Endodermal cell (in vitro differentiated cells): ENCODE measurements around the gene EPHA6. TPM values are rescaled to one million over a fixed set of nuclear protein-coding genes. Genes with fewer than 3 reads are reported as not detected.

ENCODE experiments used
- DNase-seq: peaks from one replicate; pipeline ENCODE4 v3.0.0-alpha.2; 2017
- H3K27ac ChIP-seq: 2 replicates; pipeline ENCODE4 v1.5.1; 2013; ENCODE audit warnings: mild to moderate bottlenecking, low read depth, low read length, moderate library complexity
- H3K27me3 ChIP-seq: 2 replicates; pipeline ENCODE4 v1.6.1; 2013; ENCODE audit warnings: mild to moderate bottlenecking, low read length, moderate library complexity; ENCODE audit not compliant: insufficient read depth, control insufficient read depth, poor library complexity, severe bottlenecking
- H3K36me3 ChIP-seq: 2 replicates; pipeline ENCODE4 v1.7.0; 2013; ENCODE audit warnings: mild to moderate bottlenecking, low read length, moderate library complexity; ENCODE audit not compliant: control insufficient read depth, insufficient read depth
- H3K4me1 ChIP-seq: one replicate; pipeline ENCODE4 v1.7.0; 2013; ENCODE audit warnings: low read length; ENCODE audit not compliant: control insufficient read depth, insufficient read depth
- H3K4me3 ChIP-seq: 2 replicates; pipeline ENCODE4 v1.5.1; 2013; ENCODE audit warnings: mild to moderate bottlenecking, low read length, moderate library complexity
- H3K9ac ChIP-seq: 2 replicates; pipeline ENCODE4 v1.6.1; 2013; ENCODE audit warnings: mild to moderate bottlenecking, low read length, moderate library complexity; ENCODE audit not compliant: poor library complexity, severe bottlenecking; ENCODE audit errors: extremely low read depth
- H3K9me3 ChIP-seq: 2 replicates; pipeline ENCODE4 v1.6.1; 2013; ENCODE audit warnings: mild to moderate bottlenecking, low read length, moderate library complexity; ENCODE audit not compliant: control insufficient read depth
- H3K27ac Mint-ChIP-seq: 2 replicates; pipeline ENCODE4 v1.8.0; 2020; ENCODE audit warnings: mixed read lengths
- H3K27me3 Mint-ChIP-seq: 2 replicates; pipeline ENCODE4 v1.8.0; 2021; ENCODE audit warnings: mild to moderate bottlenecking, mixed read lengths; ENCODE audit not compliant: insufficient read depth
- H3K36me3 Mint-ChIP-seq: 2 replicates; pipeline ENCODE4 v1.8.0; 2020; ENCODE audit warnings: low read depth, mixed read lengths
- H3K4me1 Mint-ChIP-seq: 2 replicates; pipeline ENCODE4 v1.8.0; 2020; ENCODE audit warnings: mixed read lengths
- H3K4me3 Mint-ChIP-seq: 2 replicates; pipeline ENCODE4 v1.8.0; 2020; ENCODE audit warnings: mild to moderate bottlenecking, moderate library complexity, mixed read lengths
- H3K9me3 Mint-ChIP-seq: 2 replicates; pipeline ENCODE4 v1.8.0; 2020; ENCODE audit warnings: mild to moderate bottlenecking, mixed read lengths
- WGBS, 2 experiments: methylation state at CpG; one replicate each; pipeline versions ENCODE4 v1.1.5 to v1.1.7; 2013; ENCODE audit warnings: missing lambda C conversion rate in 2 of 2, mixed read lengths in 1 of 2; ENCODE audit not compliant: insufficient coverage in 1 of 2, insufficient read length in 1 of 2; 5-methylcytosine and 5-hydroxymethylcytosine counted together
- total RNA-seq, 2 donors: library from RNA; stranded (reverse); fragmentation: NEBNext Ultra II Directional in 1 of 2; extraction: Animal tissue kit (Norgen Biotek cat#: 25700) in 1 of 2; gene quantifications; 2 replicates in 1 of 2; 3 replicates in 1 of 2; pipeline ENCODE4 v1.2.1, GENCODE V29; 2021
- TF ChIP-seq, protein P1 (sequence below): fragments of 200-600 bp; sonication (generic); conservative IDR thresholded peaks from 2 replicates; pipeline ENCODE4 v1.5.0; 2021; ENCODE audit warnings: antibody characterized with exemption, mild to moderate bottlenecking

The EPHA6 gene
- total RNA-seq, 2 donors from 2014 or later = 4.6 to 12.2 TPM

DNA sequence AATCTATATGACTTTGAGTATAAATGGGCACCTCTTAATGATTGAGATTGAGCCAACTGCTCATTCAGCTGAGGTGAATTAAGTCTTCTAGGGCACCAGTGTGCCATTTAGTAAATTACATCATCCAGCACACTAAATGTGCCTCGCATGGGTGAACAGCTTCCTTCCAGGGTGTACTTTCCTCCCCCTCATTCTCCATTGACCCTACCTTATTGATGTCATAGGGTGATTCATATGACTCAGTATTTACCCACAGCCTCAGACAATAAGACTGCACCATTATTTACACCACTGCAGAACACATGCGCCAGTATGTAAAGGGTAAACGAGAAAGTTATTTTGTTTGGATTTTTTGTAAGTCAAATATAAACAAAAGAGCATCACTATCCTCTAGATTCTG lies 765.0 kb downstream of the EPHA6 start:
- Mint-ChIP-seq H3K36me3 (no peaks in the 10 kb centered on the region), H3K27ac (no peak overlapping the region), H3K4me1 (no peaks in the 10 kb centered on the region), H3K9me3 (no peaks in the 10 kb centered on the region), H3K4me3 (no peak overlapping the region), H3K27me3 (no peaks in the 10 kb centered on the region)
- Histone ChIP-seq H3K27ac (no peak overlapping the region), H3K9ac (no peak overlapping the region), H3K27me3 (no peaks in the 10 kb centered on the region), H3K36me3 (no peaks in the 10 kb centered on the region), H3K4me1 (no peaks in the 10 kb centered on the region), H3K4me3 (no peak overlapping the region), H3K9me3 (no peaks in the 10 kb centered on the region)
- WGBS, 2 experiments = 92% methylated on average over 1 of the region's 3 CpGs; no CpG with 5 or more reads in 1 of the 2 experiments
- DNase-seq = no peak
- TF ChIP-seq, protein P1, sequence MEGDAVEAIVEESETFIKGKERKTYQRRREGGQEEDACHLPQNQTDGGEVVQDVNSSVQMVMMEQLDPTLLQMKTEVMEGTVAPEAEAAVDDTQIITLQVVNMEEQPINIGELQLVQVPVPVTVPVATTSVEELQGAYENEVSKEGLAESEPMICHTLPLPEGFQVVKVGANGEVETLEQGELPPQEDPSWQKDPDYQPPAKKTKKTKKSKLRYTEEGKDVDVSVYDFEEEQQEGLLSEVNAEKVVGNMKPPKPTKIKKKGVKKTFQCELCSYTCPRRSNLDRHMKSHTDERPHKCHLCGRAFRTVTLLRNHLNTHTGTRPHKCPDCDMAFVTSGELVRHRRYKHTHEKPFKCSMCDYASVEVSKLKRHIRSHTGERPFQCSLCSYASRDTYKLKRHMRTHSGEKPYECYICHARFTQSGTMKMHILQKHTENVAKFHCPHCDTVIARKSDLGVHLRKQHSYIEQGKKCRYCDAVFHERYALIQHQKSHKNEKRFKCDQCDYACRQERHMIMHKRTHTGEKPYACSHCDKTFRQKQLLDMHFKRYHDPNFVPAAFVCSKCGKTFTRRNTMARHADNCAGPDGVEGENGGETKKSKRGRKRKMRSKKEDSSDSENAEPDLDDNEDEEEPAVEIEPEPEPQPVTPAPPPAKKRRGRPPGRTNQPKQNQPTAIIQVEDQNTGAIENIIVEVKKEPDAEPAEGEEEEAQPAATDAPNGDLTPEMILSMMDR = no peak

DNA sequence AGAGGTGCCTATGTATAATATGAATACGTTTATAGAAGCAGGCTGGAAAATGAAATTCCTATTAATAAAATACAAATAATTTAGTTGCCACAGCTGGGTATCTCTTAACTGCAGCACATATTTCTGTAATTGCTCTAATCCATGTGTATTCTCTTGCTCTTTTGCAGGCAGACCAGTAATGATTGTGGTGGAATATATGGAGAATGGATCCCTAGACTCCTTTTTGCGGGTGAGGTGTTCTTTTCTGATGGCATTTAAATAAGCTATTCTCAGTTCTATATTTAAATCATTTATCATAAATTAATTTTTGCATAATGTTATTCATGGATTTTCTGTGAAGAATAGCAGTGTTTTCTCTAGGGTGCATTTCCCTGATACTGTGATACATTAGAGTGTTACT lies 796.2 kb downstream of the EPHA6 start:
- no peak overlapping the region for H3K4me3 ChIP-seq
- no peak for DNase-seq
- H3K4me3 Mint-ChIP-seq = no peak overlapping the region
- H3K9ac ChIP-seq = no peak overlapping the region
- no peaks in the 10 kb centered on the region for H3K36me3 ChIP-seq
- peaks cover 5% of the 10 kb centered on the region for H3K9me3 Mint-ChIP-seq
- WGBS, 2 experiments = no CpG with 5 or more reads among the region's 2 CpGs
- no peaks in the 10 kb centered on the region for H3K27me3 ChIP-seq
- H3K9me3 ChIP-seq = peaks cover 10% of the 10 kb centered on the region
- no peak overlapping the region for H3K27ac ChIP-seq
- TF ChIP-seq, protein P1 = no peak
- no peaks in the 10 kb centered on the region for H3K27me3 Mint-ChIP-seq
- H3K4me1 Mint-ChIP-seq = peaks cover 5% of the 10 kb centered on the region
- peaks cover 3% of the 10 kb centered on the region for H3K36me3 Mint-ChIP-seq
- H3K27ac Mint-ChIP-seq = no peak overlapping the region
- H3K4me1 ChIP-seq = no peaks in the 10 kb centered on the region

DNA sequence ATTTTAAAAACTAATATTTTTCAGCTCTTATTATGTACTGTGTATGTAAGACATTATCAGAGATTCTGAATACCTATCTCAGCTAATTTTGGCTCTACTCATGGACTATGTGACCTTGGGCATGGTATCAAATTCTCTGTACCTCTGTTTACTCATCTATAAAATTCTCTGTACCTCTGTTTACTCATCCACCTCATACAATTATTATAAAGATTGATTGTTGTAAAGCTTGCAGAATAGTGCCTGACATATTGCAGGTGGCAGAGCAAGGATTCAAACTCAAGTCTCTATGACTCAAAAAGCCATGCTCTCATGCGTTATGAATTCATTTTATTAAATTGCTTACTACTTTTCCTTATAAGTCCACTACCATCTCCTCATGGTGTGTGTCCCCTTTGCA lies 798.2 kb downstream of the EPHA6 start:
- H3K9ac ChIP-seq = no peak overlapping the region
- no peak overlapping the region for H3K27ac ChIP-seq
- TF ChIP-seq, protein P1 = no peak
- peaks cover 20% of the 10 kb centered on the region for H3K9me3 Mint-ChIP-seq
- peaks cover 5% of the 10 kb centered on the region for H3K4me1 Mint-ChIP-seq
- whole genome bisulfite sequencing, 2 experiments = 80 to 84% methylated on average over 1 of the region's 1 CpG
- H3K36me3 ChIP-seq = no peaks in the 10 kb centered on the region
- H3K27ac Mint-ChIP-seq = no peak overlapping the region
- no peaks in the 10 kb centered on the region for H3K27me3 Mint-ChIP-seq
- peaks cover 7% of the 10 kb centered on the region for H3K36me3 Mint-ChIP-seq
- no peaks in the 10 kb centered on the region for H3K27me3 ChIP-seq
- H3K9me3 ChIP-seq = peaks cover 18% of the 10 kb centered on the region
- H3K4me3 Mint-ChIP-seq = no peak overlapping the region
- H3K4me3 ChIP-seq = no peak overlapping the region
- no peaks in the 10 kb centered on the region for H3K4me1 ChIP-seq
- no peak for DNase-seq
